ENCODE results near the gene NDUFA7. TPM values are rescaled to one million over a fixed set of nuclear protein-coding genes. Genes with fewer than 3 reads are reported as not detected.

Gene NDUFA7
- total and polyA plus RNA-seq, 2 of the 13 experiments (the other 11 are each of a cell fraction or from before 2014, with no cell fraction given), result 64.5 to 71.5 TPM

DNA sequence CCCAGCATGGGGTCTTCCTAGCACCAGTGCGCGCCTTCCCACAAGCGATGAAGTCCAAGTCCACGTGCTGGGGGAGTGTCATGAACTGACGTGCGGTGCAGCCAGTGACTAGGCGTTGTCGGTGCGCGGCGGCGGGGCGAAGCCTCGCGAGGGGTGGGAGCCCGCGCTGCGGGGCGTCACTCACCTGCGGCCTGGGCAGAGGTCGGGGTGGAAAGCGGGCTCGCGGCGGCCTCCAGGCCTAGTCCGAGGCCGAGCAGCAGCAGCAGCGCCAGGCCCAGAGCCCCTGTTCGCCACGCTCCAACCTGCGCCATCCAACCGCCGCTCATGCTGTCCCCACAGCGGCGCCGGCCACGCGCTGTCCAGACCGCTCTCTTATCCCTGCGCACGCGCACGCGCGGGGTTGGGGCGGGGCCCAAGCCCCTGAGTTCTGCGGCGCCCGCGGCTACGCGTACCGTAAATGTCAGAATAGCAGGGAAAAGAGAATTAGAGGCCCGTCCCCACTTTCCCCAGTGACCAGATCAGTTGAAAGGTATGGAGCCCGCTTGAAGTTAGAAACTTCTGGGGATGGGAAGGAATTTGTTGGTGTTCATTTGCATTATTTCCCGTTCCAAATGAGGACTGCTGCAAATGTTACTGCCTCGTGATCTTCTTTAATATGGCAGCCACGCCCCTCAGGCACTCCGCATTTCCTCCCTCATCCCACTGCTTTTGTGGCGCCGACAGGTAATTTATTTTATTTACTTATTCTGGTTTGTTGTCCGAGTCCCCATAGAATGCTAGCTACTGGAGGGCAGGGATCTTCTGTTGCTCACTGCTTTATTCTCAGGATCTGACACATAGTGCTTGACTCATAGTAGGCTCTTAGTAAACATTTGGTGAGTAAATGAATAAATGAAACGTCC, 13.0 kb downstream of the NDUFA7 start, which contains the start of gene CD320 (continued):
- no peak for TF ChIP-seq MLLT10 (CRISPR knock-in tag; IDR thresholded peaks at IDR 0.05)
- TF ChIP-seq ATF1 (CRISPR knock-in tag; IDR thresholded peaks at IDR 0.05), result no peak
- peak; percentile 91 for TF ChIP-seq ZXDC (CRISPR knock-in tag; IDR thresholded peaks at IDR 0.05)
- TF ChIP-seq ZNF678 (CRISPR knock-in tag; IDR thresholded peaks at IDR 0.05), result peak; percentile 87; the same call in 1 of the 2 replicates
- no peak for TF ChIP-seq RFXANK (CRISPR knock-in tag; IDR thresholded peaks at IDR 0.05)
- TF ChIP-seq NPAS2 (CRISPR knock-in tag; IDR thresholded peaks at IDR 0.05; ENCODE audit: borderline replicate concordance), result no peak
- TF ChIP-seq ZNF567 (CRISPR knock-in tag; IDR thresholded peaks at IDR 0.05; ENCODE audit: borderline replicate concordance), result no peak; the same call in 1 of the 2 replicates
- peak; percentile 81 for TF ChIP-seq ASH2L (IDR thresholded peaks at IDR 0.05; ENCODE audit: insufficient read length, low read depth, low read length)
- TF ChIP-seq ZNF670 (CRISPR knock-in tag; IDR thresholded peaks at IDR 0.05; ENCODE audit: borderline replicate concordance), result peak; percentile 84; the same call in 1 of the 2 replicates
- no peak for TF ChIP-seq FOSL1 (CRISPR knock-in tag; IDR thresholded peaks at IDR 0.05; ENCODE audit: borderline replicate concordance)
- TF ChIP-seq THAP11 (CRISPR knock-in tag; IDR thresholded peaks at IDR 0.05), result peak; percentile 71
- TF ChIP-seq CENPT (CRISPR knock-in tag; IDR thresholded peaks at IDR 0.05; ENCODE audit: low read depth), result peak; percentile 89; the same call in 1 of the 2 replicates
- peak; percentile 93 for TF ChIP-seq ZNF605 (CRISPR knock-in tag; IDR thresholded peaks at IDR 0.05)
- TF ChIP-seq ZZZ3 (CRISPR knock-in tag; IDR thresholded peaks at IDR 0.05; ENCODE audit: borderline replicate concordance), result peak; percentile 50; the same call in 1 of the 2 replicates
- TF ChIP-seq TOE1 (CRISPR knock-in tag; IDR thresholded peaks at IDR 0.05), result peak; percentile 73; the same call in 1 of the 2 replicates
- TF ChIP-seq MEIS2 (CRISPR knock-in tag; IDR thresholded peaks at IDR 0.05), result peak; percentile 89; the same call in 1 of the 2 replicates
- TF ChIP-seq BCLAF1 (IDR thresholded peaks at IDR 0.05), result no peak
- peak; percentile 98; the same call in 1 of the 2 replicates for TF ChIP-seq ZFP36L1 (CRISPR knock-in tag; IDR thresholded peaks at IDR 0.05)
- TF ChIP-seq NBN (conservative IDR thresholded peaks at IDR 0.05), result no peak
- peak; percentile 86; the same call in 1 of the 2 replicates for TF ChIP-seq ZNF138 (CRISPR knock-in tag; IDR thresholded peaks at IDR 0.05; ENCODE audit: low read depth)
- peak; percentile 78; the same call in 1 of the 2 replicates for TF ChIP-seq ZBTB39 (CRISPR knock-in tag; IDR thresholded peaks at IDR 0.05)
- peak; percentile 33; the same call in 1 of the 2 replicates for TF ChIP-seq NCOA2 (CRISPR knock-in tag; IDR thresholded peaks at IDR 0.05)
- no peak for TF ChIP-seq SSRP1 (CRISPR knock-in tag; IDR thresholded peaks at IDR 0.05)

Data from HepG2 (cell line).